NT2/D1 (cell line): ENCODE data around the gene GMEB2.
A peak's percentile ranks its signal among the peaks of the same experiment; 100 is the strongest.

Experiments used
- DNase-seq: peaks from one replicate; pipeline ENCODE4 v3.0.0-alpha.2; 2011; ENCODE audit warnings: low read depth, low spot score
- H3K27me3 ChIP-seq: 2 replicates; pipeline ENCODE4 v1.6.0; 2011; ENCODE audit warnings: mild to moderate bottlenecking; ENCODE audit not compliant: insufficient read length, insufficient read depth
- H3K36me3 ChIP-seq: 2 replicates; pipeline ENCODE4 v1.6.1; 2011; ENCODE audit warnings: mild to moderate bottlenecking, low read length, mixed read lengths; ENCODE audit not compliant: insufficient read depth, insufficient read length
- H3K4me1 ChIP-seq: 2 replicates; pipeline ENCODE4 v1.5.1; 2011; ENCODE audit not compliant: insufficient read depth, insufficient read length
- H3K4me3 ChIP-seq: 2 replicates; pipeline ENCODE4 v1.5.1; 2011; ENCODE audit warnings: low read depth; ENCODE audit not compliant: insufficient read length
- H3K9ac ChIP-seq: 2 replicates; pipeline ENCODE4 v1.6.0; 2011; ENCODE audit warnings: low read depth; ENCODE audit not compliant: insufficient read length
- H3K9me3 ChIP-seq: 2 replicates; pipeline ENCODE4 v1.5.1; 2011; ENCODE audit warnings: mild to moderate bottlenecking, low read length; ENCODE audit not compliant: insufficient read depth
- SUZ12 ChIP-seq: IDR thresholded peaks from 2 replicates; pipeline ENCODE4 v1.6.1; 2011; ENCODE audit not compliant: insufficient read length, insufficient read depth; ENCODE audit errors: extremely low read depth
- YY1 ChIP-seq: IDR thresholded peaks from 2 replicates; pipeline ENCODE4 v1.6.1; 2011; ENCODE audit not compliant: insufficient read length, insufficient read depth
- ZNF274 ChIP-seq: IDR thresholded peaks from 2 replicates; pipeline ENCODE4 v1.6.1; 2011; ENCODE audit warnings: mild to moderate bottlenecking, low read depth, low read length

Gene GMEB2

DNA sequence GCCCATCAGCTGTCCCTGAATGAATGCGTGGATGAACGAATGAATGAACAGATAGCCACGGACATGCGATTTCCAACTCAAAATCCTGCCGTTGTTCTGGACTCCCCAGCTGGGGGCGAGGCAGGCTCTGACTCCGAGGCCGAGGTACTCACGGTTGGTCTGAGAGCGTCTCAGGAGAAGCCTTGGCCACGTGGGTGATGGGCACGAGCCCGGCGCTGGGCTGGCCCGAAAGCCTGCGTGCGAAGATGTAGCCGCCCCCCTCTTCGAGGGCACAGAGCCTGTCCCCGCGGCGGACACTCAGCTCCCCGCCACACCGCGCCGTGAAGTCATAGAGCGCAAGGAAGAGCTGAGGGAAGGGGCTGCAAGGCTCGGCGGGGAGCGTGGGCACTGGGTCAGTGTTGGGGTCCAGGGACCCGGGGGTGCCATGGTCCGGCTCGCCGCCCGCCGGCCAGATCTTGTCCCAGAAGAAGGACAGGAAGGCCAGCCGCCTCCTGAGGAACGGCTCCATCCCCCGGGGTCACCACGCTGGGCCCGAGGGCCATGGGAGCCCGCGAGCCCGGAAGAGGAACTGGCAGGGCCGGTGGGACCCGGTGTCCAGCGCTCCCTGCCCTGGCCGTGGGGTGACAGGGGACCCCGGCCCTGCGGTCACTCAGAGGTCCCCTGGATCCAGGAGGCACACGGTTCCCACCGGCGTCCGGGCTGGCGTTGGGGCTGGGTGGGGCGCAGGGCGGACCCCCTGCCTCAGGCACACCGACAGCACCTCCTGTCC, 79.8 kb downstream of the GMEB2 start:
- no peaks in the 10 kb centered on the region for H3K36me3 ChIP-seq
- no peaks in the 10 kb centered on the region for H3K9me3 ChIP-seq
- peaks cover 56% of the 10 kb centered on the region for H3K4me1 ChIP-seq
- no peak overlapping the region for H3K4me3 ChIP-seq
- H3K27me3 ChIP-seq: no peaks in the 10 kb centered on the region
- DNase-seq: no peak
- H3K9ac ChIP-seq: peak overlapping the region; percentile 53
- TF ChIP-seq SUZ12 (no peak), ZNF274 (no peak), YY1 (no peak)

DNA sequence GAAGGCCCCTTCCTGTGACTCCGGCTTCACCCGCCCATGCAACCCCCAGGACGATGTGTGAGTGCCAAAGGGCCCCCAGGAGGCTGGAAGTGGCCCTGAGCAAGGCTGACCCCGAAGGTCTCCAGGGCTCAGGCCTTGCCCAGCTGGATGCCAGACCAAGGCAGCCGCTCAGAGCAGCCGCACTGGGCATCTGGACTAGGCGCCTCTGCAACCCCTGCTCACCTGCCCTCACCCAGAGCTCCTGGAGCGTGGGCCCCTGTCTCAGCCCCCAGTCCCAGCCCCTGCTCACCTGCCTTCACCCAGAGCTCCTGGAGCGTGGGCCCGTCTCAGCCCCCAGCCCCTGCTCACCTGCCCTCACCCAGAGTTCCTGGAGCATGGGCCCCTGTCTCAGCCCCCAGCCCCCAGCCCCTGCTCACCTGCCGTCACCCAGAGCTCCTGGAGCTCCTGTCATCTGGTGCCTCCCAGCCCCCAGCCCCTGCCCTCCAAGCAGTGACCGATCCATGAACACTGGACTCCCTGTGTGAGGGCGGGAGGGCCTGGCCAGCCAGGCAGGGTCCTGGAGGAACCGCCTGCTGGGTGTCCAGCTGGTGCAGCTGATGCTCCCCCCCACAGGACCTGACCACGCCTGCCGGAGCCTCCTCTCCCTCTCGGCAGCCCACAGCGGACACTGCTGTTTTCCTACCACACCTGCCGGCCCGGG, 80.5 kb downstream of the GMEB2 start:
- no peak for DNase-seq
- Histone ChIP-seq H3K9ac (peak overlapping the region; percentile 53), H3K9me3 (no peaks in the 10 kb centered on the region), H3K4me1 (peaks cover 56% of the 10 kb centered on the region), H3K4me3 (no peak overlapping the region), H3K36me3 (no peaks in the 10 kb centered on the region), H3K27me3 (no peaks in the 10 kb centered on the region)
- TF ChIP-seq ZNF274 (no peak), YY1 (no peak), SUZ12 (no peak)

DNA sequence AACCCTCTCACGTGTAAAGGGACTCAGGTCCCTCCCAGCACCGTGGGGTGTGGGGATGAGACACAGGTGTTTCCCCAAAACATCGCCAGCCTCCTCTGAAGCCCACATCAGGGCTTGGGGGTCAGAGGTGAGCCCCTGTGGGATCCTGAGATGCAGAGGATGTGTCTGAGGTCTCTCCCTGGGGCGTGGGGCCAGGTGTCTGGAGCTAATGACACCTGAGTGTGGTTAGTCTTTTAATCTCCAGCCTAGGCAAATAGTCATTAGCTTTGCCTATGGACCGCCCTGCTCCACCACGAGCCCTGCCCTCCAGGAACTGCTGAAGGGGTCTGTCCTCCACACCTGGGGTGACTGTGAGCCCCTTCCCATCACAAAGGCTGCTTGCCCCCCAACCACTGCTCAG, 81.1 kb downstream of the GMEB2 start:
- H3K27me3 ChIP-seq: no peaks in the 10 kb centered on the region

DNA sequence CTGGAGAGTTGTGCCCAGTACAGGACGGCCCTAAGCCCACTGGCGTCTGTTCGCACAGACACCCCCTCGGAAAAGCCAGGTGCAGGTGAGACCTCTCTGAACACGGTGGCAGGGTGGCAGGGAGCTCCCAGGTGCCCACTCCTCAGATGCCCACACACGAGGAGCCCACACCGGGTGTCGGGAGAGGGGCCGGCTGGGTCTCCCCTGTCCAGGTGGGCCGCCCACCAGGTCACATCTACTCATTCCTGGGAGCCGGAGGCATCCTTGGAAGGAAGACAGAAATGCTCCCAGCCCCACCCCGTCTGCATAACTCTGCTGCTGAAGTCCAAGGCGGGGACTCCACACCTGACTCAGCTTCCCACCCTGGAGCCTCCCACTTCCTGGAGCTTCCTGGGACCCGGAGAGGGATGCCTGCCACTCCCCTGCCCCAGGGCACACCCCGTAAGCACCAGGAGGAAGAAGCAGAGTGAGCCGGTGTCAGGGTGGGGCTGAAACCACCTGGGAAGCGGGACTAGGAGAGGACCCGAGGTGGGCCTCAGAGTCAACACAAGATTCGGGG, 81.9 kb downstream of the GMEB2 start:
- Histone ChIP-seq H3K4me3 (no peak overlapping the region), H3K4me1 (peaks cover 51% of the 10 kb centered on the region), H3K9me3 (no peaks in the 10 kb centered on the region), H3K9ac (no peak overlapping the region), H3K27me3 (no peaks in the 10 kb centered on the region), H3K36me3 (no peaks in the 10 kb centered on the region)
- no peak for DNase-seq
- no peak for TF ChIP-seq YY1
- no peak for TF ChIP-seq ZNF274
- no peak for TF ChIP-seq SUZ12

More for the DNA sequence above, 81.1 kb downstream of the GMEB2 start:
- Histone ChIP-seq H3K36me3 (no peaks in the 10 kb centered on the region), H3K9ac (no peak overlapping the region), H3K4me1 (peaks cover 51% of the 10 kb centered on the region), H3K9me3 (no peaks in the 10 kb centered on the region), H3K4me3 (no peak overlapping the region)
- DNase-seq: no peak
- TF ChIP-seq YY1 (no peak), SUZ12 (no peak), ZNF274 (no peak)

DNA sequence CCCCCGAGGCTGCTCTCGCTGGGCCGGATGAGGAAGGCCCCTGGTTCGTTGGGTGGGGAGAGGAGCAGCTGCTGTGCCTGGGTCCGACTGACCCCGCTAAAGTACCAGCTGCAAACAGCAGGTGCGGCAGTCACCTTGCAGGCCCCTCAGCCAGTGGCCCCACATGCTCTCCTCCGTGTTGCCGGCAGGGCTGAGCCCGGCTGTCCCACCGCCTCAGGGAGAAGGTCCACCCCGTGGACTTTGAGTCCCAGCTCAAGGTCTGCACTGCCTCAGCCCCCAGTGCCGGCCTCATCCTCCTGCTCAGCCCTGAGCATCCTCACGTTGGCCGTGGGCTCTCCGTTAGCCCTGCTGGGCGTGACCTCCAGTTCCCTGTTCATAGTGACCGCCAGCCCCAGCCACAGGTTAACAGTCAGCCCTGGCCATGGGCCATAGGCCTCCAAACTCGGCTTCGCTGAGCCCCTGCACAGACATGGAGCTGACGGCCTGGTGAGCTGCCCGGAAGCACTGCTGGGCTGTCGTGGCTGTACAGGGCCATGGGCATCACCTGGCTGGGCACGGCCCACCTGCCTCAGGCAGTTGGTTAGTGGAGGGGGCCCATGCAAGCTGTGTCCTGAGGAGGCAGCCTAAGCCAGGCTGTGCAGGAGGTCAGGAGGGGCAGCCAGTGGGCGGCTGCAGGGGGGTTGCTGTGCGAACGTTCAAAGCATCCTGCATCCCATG, 82.5 kb downstream of the GMEB2 start:
- H3K9ac ChIP-seq: no peak overlapping the region
- no peak overlapping the region for H3K4me3 ChIP-seq
- no peaks in the 10 kb centered on the region for H3K27me3 ChIP-seq
- peaks cover 47% of the 10 kb centered on the region for H3K4me1 ChIP-seq
- H3K36me3 ChIP-seq: no peaks in the 10 kb centered on the region
- TF ChIP-seq YY1 (no peak), ZNF274 (no peak), SUZ12 (no peak)
- no peak for DNase-seq
- H3K9me3 ChIP-seq: no peaks in the 10 kb centered on the region

DNA sequence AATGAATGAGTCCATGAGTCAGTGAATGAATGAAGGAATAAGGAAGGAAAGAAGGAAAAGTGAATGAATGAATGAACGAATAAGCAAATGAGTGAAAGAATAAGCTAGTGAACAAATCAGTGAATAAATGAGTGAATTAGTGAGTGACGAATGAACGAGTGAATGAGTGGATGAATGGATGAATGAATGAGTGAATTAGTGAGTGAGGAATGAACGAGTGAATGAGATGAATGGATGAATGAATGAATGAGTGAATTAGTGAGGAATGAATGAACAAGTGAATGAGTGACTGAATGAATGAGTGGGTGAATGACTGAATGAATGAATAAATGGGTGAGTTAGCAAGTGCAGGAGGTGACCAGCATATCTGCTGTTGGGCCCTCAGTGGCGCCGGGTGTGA, 83.2 kb downstream of the GMEB2 start:
- no peak for TF ChIP-seq YY1
- TF ChIP-seq ZNF274: no peak
- TF ChIP-seq SUZ12: no peak
- Histone ChIP-seq H3K9me3 (no peaks in the 10 kb centered on the region), H3K4me1 (peaks cover 48% of the 10 kb centered on the region), H3K36me3 (no peaks in the 10 kb centered on the region), H3K4me3 (no peak overlapping the region), H3K9ac (no peak overlapping the region), H3K27me3 (no peaks in the 10 kb centered on the region)
- no peak for DNase-seq

DNA sequence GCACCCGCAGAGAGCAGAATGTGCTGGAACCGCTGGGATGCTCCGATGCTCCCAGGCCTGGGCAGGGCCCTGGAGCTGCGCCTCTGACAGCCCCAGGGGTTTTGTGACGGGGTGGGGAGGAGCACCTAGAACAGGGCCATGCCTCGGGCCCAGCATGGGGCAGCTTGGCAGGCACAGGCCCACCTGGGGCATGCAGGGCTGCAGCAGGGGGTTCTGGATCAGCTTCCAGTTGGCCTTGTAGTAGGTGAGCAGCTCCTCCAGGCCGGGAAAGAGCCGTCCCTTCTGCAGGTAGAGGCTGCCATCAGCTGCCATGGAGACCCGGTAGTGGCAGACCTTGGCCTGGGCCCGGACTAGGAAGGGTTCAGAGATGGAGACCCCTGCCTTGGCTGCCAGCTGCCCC, 83.8 kb downstream of the GMEB2 start:
- H3K27me3 ChIP-seq: no peaks in the 10 kb centered on the region
- no peak overlapping the region for H3K4me3 ChIP-seq
- H3K4me1 ChIP-seq: peaks cover 43% of the 10 kb centered on the region
- H3K9ac ChIP-seq: no peak overlapping the region
- H3K9me3 ChIP-seq: no peaks in the 10 kb centered on the region
- H3K36me3 ChIP-seq: no peaks in the 10 kb centered on the region
- no peak for DNase-seq
- no peak for TF ChIP-seq YY1
- TF ChIP-seq SUZ12: no peak
- TF ChIP-seq ZNF274: no peak
